Endothelial cell (in vitro differentiated cells): ENCODE measurements around the gene CACNA1C. TPM values are rescaled to one million over a fixed set of nuclear protein-coding genes. Genes with fewer than 3 reads are reported as not detected.

Source experiments
- DNase-seq: peaks from one replicate; pipeline ENCODE4 v3.0.0; 2021; ENCODE audit warnings: low spot score
- H3K27ac Mint-ChIP-seq: one replicate; pipeline ENCODE4 v1.8.0; 2021; ENCODE audit warnings: mixed read lengths, inconsistent platforms; ENCODE audit not compliant: unreplicated experiment
- H3K27me3 Mint-ChIP-seq: one replicate; pipeline ENCODE4 v1.8.0; 2021; ENCODE audit warnings: mild to moderate bottlenecking, moderate library complexity, mixed read lengths, inconsistent platforms; ENCODE audit not compliant: unreplicated experiment
- H3K36me3 Mint-ChIP-seq: one replicate; pipeline ENCODE4 v1.8.0; 2021; ENCODE audit warnings: mild to moderate bottlenecking, low read depth, mixed read lengths, inconsistent platforms; ENCODE audit not compliant: unreplicated experiment
- H3K4me1 Mint-ChIP-seq: one replicate; pipeline ENCODE4 v1.8.0; 2021; ENCODE audit warnings: mild to moderate bottlenecking, mixed read lengths, inconsistent platforms; ENCODE audit not compliant: unreplicated experiment
- H3K4me3 Mint-ChIP-seq: one replicate; pipeline ENCODE4 v1.8.0; 2021; ENCODE audit warnings: mild to moderate bottlenecking, mixed read lengths, inconsistent platforms; ENCODE audit not compliant: unreplicated experiment
- H3K9me3 Mint-ChIP-seq: one replicate; pipeline ENCODE4 v1.8.0; 2021; ENCODE audit warnings: mixed read lengths, inconsistent platforms; ENCODE audit not compliant: unreplicated experiment
- total RNA-seq: library from RNA; stranded (reverse); fragmentation: NEBNext Ultra II Directional; extraction: Animal tissue kit (Norgen Biotek cat#: 25700); gene quantifications from one replicate; pipeline ENCODE4 v1.2.1, GENCODE V29; 2021; ENCODE audit not compliant: unreplicated experiment
- TF ChIP-seq, protein P1 (sequence below): fragments of 200-600 bp; sonication (generic); IDR thresholded peaks from one replicate; pipeline ENCODE4 v1.5.0; 2021; ENCODE audit warnings: antibody characterized with exemption; ENCODE audit not compliant: unreplicated experiment

The CACNA1C gene
- total RNA-seq, 1 donor from 2014 or later = 11.1 TPM

DNA sequence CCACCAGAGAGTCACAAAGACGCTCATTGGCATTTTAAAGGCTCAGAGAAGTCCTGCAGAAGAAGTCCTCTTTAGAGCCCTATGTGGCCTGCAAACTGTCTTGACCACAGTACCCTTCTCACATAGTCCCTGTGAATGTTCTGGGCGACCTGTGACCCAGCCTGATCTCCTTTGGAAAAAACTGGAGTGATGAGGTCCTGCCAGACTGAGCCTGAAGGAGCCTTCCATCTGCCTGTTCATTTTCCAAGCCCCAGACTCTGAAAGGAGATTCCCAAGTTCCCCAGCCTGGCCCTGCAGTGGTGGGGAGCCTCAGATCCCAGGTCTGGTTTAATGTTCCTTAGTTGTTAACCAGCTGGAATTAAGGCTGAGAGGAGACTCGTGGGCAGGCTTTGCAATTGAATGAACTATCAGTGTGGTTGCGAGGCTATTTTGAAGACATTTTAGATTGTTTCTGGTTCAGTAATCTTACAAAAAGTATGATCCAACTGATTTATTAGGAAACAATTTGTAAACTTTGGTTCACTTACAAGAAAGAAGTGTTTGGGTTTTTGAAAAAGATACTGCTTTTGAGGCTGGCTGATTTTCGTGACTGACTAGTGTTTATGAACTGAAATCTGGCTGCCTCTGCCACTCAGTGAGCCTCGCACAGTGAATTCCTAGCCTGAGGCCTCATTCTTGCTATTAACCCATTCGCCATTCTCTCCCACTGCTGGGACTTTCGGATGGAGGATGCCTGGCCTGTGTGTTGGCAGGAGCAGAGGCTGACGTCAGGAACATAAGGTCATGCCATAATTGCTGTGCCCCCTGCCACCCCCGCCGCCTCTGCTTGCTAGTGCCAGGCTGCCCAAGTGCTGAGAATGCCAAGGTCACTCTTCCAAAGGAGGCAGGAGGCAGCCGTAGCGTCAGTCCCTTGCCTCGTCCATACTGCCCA lies 249.0 kb downstream of the CACNA1C start:
- no peaks in the 10 kb centered on the region for H3K27me3 Mint-ChIP-seq
- no peak overlapping the region for H3K27ac Mint-ChIP-seq
- H3K4me3 Mint-ChIP-seq = no peak overlapping the region
- H3K4me1 Mint-ChIP-seq = peaks cover 4% of the 10 kb centered on the region
- TF ChIP-seq, protein P1, sequence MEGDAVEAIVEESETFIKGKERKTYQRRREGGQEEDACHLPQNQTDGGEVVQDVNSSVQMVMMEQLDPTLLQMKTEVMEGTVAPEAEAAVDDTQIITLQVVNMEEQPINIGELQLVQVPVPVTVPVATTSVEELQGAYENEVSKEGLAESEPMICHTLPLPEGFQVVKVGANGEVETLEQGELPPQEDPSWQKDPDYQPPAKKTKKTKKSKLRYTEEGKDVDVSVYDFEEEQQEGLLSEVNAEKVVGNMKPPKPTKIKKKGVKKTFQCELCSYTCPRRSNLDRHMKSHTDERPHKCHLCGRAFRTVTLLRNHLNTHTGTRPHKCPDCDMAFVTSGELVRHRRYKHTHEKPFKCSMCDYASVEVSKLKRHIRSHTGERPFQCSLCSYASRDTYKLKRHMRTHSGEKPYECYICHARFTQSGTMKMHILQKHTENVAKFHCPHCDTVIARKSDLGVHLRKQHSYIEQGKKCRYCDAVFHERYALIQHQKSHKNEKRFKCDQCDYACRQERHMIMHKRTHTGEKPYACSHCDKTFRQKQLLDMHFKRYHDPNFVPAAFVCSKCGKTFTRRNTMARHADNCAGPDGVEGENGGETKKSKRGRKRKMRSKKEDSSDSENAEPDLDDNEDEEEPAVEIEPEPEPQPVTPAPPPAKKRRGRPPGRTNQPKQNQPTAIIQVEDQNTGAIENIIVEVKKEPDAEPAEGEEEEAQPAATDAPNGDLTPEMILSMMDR = no peak
- DNase-seq = no peak
- H3K36me3 Mint-ChIP-seq = no peaks in the 10 kb centered on the region
- no peaks in the 10 kb centered on the region for H3K9me3 Mint-ChIP-seq

DNA sequence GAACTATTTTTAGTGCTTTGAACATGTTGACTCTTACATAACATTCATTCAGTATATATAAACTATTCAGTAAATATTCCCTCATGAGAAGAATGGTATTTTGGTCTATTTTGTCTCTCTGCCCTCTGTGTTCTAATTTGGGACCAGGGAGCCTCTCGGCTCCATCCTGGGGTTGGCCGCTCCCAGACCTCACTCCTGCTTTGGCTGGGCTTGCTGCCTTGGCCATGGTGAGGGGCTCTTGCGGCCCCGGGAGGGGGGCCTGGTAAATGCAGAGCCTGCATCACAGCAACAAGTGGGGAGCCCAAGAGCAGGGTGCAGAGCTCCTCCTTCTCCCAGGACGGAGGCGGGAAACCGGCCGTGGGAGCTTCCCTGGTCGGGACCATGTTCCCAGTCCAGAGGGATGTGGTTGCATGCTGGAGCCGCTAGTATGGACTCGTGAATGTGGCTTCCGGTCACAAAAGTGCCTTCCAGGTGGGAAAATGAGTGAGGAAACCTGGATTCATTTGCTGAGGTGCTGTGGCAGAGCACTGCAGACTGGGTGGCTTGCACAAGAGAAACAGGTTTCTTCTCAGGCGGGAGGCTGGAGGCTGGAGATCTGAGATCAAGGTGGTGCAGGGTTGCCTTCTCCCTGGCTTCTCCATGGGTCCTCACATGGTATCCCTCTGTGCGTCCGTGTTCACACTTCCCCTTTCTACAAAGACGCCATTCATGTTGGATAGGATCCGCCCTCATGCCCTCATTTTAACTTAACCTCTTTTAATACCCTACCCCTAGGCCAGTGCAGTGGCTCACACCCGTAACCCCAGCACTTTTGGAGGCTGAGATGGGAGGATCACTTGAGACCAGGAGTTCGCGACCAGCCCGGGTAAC lies 250.2 kb downstream of the CACNA1C start:
- no peak for DNase-seq
- H3K27me3 Mint-ChIP-seq = no peaks in the 10 kb centered on the region
- no peak overlapping the region for H3K27ac Mint-ChIP-seq

DNA sequence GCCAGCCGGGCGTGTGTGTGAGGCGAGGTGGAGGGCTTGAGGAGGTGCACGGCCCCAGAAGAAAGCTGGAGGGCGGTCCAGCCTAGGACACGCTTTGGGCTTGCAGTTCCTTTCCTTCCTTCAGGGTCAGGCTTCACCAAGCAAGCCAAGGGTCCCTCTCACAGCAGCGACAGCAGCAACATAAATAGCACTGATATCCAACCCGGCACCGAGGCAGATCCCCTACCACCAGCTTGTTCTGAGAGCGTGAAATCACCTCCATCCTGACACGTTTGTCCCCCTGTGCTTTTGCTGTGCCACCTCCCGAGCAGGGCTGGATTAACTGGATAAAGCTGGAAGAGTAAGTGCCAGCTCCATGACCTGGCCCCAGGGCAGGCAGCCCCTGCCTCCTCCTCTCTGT lies 251.4 kb downstream of the CACNA1C start:
- Mint-ChIP-seq H3K27me3 (no peaks in the 10 kb centered on the region), H3K36me3 (no peaks in the 10 kb centered on the region), H3K4me1 (peaks cover 4% of the 10 kb centered on the region), H3K9me3 (no peaks in the 10 kb centered on the region), H3K27ac (no peak overlapping the region), H3K4me3 (no peak overlapping the region)
- TF ChIP-seq, protein P1 = no peak
- no peak for DNase-seq

More for the DNA sequence above, 250.2 kb downstream of the CACNA1C start:
- no peak overlapping the region for H3K4me3 Mint-ChIP-seq
- TF ChIP-seq, protein P1 = no peak
- no peaks in the 10 kb centered on the region for H3K36me3 Mint-ChIP-seq
- peaks cover 4% of the 10 kb centered on the region for H3K4me1 Mint-ChIP-seq
- H3K9me3 Mint-ChIP-seq = no peaks in the 10 kb centered on the region

DNA sequence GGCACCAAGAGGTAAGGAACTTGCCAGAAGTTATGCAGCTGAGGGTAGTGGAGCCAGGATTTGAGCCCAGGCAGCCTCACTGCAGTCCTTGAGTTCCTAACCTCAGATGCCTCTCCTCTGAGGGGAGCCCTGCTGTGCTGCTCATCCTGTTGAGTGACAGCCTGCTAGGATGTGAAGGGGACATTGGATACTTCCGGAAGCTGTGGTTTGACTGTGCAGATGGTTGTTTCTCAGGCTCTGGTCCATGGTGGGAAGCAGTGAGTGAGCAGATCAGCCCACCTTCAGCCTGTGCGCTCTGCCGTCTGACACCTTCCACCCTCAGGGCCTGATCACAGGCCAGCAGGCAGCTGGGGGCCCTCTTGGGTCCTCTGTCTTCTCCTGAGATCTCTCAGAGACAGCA lies 253.2 kb downstream of the CACNA1C start:
- Mint-ChIP-seq H3K4me3 (no peak overlapping the region), H3K36me3 (no peaks in the 10 kb centered on the region), H3K27ac (no peak overlapping the region)

More for the DNA sequence above, 253.2 kb downstream of the CACNA1C start:
- Mint-ChIP-seq H3K4me1 (peaks cover 4% of the 10 kb centered on the region), H3K27me3 (peaks cover 2% of the 10 kb centered on the region), H3K9me3 (no peaks in the 10 kb centered on the region)
- no peak for DNase-seq
- TF ChIP-seq, protein P1 = no peak
